GM12878 (cell line): ENCODE results near the gene SMG6.

Source experiments
- CTCF ChIP-seq, 3 experiments: IDR thresholded peaks in 2 of 3; conservative IDR thresholded peaks in 1 of 3; 2 replicates each; pipeline ENCODE4 v1.5.1; 2011; ENCODE audit warnings: low read depth in 3 of 3, low read length in 3 of 3, mild to moderate bottlenecking in 3 of 3, control low read depth in 2 of 3, moderate library complexity in 2 of 3, inconsistent platforms in 1 of 3, mixed read lengths in 1 of 3; ENCODE audit not compliant: control insufficient read depth in 2 of 3, insufficient read depth in 1 of 3; ENCODE audit errors: extremely low read depth in 1 of 3
- EP300 ChIP-seq, 2 experiments: fragments of 150-350 bp in 1 of 2; IDR thresholded peaks; 2 replicates each; pipeline ENCODE4 v1.6.1; 2011 to 2012; ENCODE audit warnings: low read depth in 2 of 2, low read length in 2 of 2, borderline replicate concordance in 1 of 2, improper control_type of control experiment in 1 of 2, inconsistent platforms in 1 of 2; ENCODE audit not compliant: control insufficient read depth in 1 of 2
- GATAD2B ChIP-seq: fragments of 450-650 bp; conservative IDR thresholded peaks from 2 replicates; pipeline ENCODE4 v1.6.1; 2017; ENCODE audit warnings: low read depth, mild to moderate bottlenecking, moderate library complexity
- KDM1A ChIP-seq: fragments of 200-600 bp; sonication (generic); IDR thresholded peaks from 2 replicates; pipeline ENCODE4 v1.6.1; 2016; ENCODE audit warnings: borderline replicate concordance
- PBX3 ChIP-seq: IDR thresholded peaks from 2 replicates; pipeline ENCODE4 v1.6.1; 2011; ENCODE audit warnings: mild to moderate bottlenecking, low read depth, low read length, moderate library complexity; ENCODE audit not compliant: insufficient replicate concordance
- POLR2AphosphoS5 ChIP-seq: IDR thresholded peaks from 2 replicates; pipeline ENCODE4 v1.6.1; 2011; ENCODE audit warnings: mild to moderate bottlenecking, low read length, inconsistent platforms
- SMARCA5 ChIP-seq: fragments of 450-650 bp; IDR thresholded peaks from 2 replicates; pipeline ENCODE4 v1.6.1; 2017; ENCODE audit warnings: mild to moderate bottlenecking
- SREBF2 ChIP-seq: IDR thresholded peaks from 2 replicates; pipeline ENCODE4 v1.6.1; 2012; ENCODE audit warnings: mild to moderate bottlenecking, low read length
- TBL1XR1 ChIP-seq: IDR thresholded peaks from 2 replicates; pipeline ENCODE4 v1.6.1; 2012; ENCODE audit warnings: low read depth, low read length, improper control_type of control experiment
- ZNF24 ChIP-seq: fragments of 450-650 bp; IDR thresholded peaks from 2 replicates; pipeline ENCODE4 v1.6.1; 2017; ENCODE audit warnings: antibody characterized with exemption, mild to moderate bottlenecking

GRCh38 chr17:2213291-2213960 is 90.2 kb downstream of the SMG6 start:
- TF ChIP-seq GATAD2B (no peak), TBL1XR1 (no peak), ZNF24 (no peak), PBX3 (no peak), POLR2AphosphoS5 (no peak), KDM1A (no peak), EP300 (IDR thresholded peaks at IDR 0.05; ENCODE audit: borderline replicate concordance in 1 of 2, control insufficient read depth in 1 of 2, low read depth in 2 of 2, low read length in 2 of 2) (no peak), SMARCA5 (no peak), SREBF2 (no peak), CTCF (IDR thresholded peaks at IDR 0.05 in 2 of 3, conservative IDR thresholded peaks at IDR 0.05 in 1 of 3; ENCODE audit: control insufficient read depth in 2 of 3, extremely low read depth in 1 of 3, insufficient read depth in 1 of 3, low read depth in 3 of 3, low read length in 3 of 3) (no peak)
